GM13977 (cell line): ENCODE measurements around the gene IL3.

ENCODE experiments used
- DNase-seq: peaks from one replicate; pipeline ENCODE4 v3.0.0; 2012; ENCODE audit warnings: low spot score
- in situ Hi-C: fragments of 300-500 bp; cut with MboI; formaldehyde crosslinking; loops from one replicate; pipeline ENCODE4 v1.12.0; 2022; ENCODE audit warnings: low sequenced_read_pairs, low pct_unique_long_range_greater_than_20kb, mixed read lengths, inconsistent platforms; ENCODE audit not compliant: unreplicated experiment
- TF ChIP-seq, protein P1 (sequence below): IDR thresholded peaks from 2 replicates; pipeline ENCODE4 v1.5.1; 2012; ENCODE audit warnings: mild to moderate bottlenecking, control low read depth; ENCODE audit not compliant: insufficient read depth; ENCODE audit errors: extremely low read depth, missing control alignments

Gene IL3

DNA sequence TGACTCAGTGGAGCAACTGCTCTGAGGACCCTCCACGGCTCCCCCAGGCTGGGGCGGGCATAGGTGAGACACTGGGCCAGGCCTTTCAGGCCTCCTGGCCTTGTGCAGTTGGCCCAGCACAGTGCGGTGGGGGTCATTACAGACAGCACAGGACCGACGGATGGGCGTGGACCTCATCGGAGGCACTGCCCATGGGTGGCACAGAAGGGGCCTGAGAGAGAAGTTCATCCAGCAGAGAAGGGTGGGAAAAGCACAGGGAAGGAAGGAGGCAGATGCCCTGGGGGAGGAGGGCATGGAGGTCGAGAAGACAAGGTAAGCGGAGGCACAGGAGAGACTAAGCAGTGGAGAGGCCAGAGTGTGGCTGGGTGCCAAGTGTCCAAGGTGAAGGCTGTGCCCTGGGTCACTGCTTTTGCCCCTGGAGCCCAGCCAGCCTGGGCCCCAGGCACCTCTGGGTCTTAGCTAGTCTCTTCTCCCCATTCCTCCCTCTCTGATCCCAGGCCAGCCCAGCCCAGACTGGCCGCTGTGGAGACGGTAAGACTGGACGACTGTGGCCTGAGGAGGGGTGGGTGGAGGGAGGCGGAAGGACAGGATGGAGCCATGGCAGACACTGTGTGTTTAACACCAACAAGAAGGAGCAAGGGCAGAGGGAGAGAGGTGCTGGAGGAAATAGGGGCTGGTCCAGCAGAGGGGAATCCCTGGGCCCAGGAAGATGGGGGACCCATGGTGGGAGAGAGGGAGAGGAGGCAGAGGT, 5.7 kb downstream of the IL3 start:
- TF ChIP-seq, protein P1, sequence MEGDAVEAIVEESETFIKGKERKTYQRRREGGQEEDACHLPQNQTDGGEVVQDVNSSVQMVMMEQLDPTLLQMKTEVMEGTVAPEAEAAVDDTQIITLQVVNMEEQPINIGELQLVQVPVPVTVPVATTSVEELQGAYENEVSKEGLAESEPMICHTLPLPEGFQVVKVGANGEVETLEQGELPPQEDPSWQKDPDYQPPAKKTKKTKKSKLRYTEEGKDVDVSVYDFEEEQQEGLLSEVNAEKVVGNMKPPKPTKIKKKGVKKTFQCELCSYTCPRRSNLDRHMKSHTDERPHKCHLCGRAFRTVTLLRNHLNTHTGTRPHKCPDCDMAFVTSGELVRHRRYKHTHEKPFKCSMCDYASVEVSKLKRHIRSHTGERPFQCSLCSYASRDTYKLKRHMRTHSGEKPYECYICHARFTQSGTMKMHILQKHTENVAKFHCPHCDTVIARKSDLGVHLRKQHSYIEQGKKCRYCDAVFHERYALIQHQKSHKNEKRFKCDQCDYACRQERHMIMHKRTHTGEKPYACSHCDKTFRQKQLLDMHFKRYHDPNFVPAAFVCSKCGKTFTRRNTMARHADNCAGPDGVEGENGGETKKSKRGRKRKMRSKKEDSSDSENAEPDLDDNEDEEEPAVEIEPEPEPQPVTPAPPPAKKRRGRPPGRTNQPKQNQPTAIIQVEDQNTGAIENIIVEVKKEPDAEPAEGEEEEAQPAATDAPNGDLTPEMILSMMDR = no peak
- in situ Hi-C loops = loop anchor here (10.0 to 25.0 kb wide), 2 partner anchors 69 to 296 kb away; partner anchors contain the start of gene SLC22A5
- DNase-seq = no peak

DNA sequence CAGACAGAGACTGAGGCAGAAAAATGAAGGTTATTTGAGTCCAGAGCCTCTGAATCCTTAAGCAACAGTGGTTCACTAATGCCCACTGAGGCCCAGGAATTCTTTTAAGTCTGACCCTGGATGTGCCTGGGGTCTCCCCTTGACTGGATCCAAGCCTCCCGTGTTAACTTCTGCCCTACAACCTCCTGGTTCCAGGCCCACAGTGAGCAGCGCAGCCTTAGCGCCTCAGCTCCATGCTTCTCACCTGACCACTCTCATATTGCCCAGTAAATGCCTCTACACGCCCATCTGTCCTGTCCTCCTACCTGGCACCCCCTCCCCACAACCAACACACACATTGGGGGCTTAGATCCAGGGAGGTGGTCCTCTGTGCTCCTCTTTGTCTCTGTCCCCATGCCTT, 6.4 kb downstream of the IL3 start:
- in situ Hi-C loops = loop anchor here (10.0 to 25.0 kb wide), 2 partner anchors 68 to 295 kb away; partner anchors contain the start of gene SLC22A5
- DNase-seq = no peak
- TF ChIP-seq, protein P1 = no peak

DNA sequence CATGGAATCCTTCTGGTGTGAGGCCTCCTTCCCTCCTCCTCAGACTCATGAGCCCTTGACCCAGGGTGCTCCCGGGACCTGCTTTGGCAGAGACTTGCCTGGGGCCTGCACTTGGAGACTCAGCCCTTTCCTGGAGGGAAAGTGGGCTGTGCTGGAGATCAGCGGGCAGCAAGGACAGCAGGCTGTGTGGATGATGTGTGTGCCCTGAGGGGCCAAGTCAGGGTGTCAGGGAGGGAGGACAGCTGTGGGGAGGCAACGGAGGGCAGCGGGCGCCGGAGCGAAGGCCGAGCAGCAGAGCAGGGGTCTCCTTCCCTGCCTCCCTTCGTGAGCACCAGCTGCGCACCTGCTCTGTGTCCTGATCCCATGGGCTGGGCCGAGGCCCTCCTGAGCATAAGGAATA, 7.0 kb downstream of the IL3 start:
- DNase-seq = no peak
- in situ Hi-C loops = loop anchor here (10.0 to 25.0 kb wide), 2 partner anchors 67 to 295 kb away; partner anchors contain the start of gene SLC22A5
- TF ChIP-seq, protein P1 = no peak

DNA sequence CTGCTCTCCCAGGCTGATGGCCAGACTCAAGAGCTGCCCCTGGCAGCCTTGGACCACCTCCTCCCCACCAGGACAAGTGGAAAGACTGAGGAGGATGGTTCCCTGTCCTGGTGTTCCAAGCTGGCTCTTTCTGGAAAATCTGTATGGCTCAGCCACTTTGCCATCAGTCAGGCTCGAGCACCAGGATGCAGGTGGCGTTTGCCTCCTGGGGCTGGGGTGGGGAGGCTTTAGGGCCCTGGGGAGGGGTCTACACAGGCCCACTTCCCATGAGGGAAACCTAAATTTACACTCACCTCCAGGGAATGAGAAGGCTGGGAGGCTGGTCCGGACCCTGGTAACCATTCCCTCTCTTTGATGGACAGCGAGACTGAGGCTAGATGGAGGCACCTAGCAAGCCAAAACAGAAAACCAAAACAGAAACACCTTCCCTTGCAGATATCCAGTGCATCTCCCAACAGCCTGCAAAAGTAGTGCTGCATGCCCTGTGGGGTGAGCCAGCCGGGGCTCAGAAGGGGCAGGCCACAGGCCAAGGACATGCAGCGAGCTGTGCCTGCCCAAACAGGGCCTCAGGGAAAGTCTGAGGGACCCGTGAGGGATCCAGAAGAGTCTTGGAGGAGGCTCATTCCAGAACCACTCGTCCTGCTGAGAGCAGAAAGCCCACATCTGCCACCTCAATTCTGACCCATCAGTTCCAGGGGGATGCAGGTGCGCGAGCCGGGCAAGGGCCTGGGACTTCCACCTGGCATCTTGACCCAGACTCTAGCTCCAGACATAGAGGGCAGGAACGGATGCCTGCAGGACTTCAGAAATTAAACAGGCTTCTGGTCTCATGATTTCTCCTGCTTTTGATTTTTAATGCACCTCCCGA, 7.7 kb downstream of the IL3 start:
- TF ChIP-seq, protein P1 = no peak
- no peak for DNase-seq
- in situ Hi-C loops = loop anchor here (10.0 to 25.0 kb wide), 2 partner anchors 67 to 294 kb away; partner anchors contain the start of gene SLC22A5

DNA sequence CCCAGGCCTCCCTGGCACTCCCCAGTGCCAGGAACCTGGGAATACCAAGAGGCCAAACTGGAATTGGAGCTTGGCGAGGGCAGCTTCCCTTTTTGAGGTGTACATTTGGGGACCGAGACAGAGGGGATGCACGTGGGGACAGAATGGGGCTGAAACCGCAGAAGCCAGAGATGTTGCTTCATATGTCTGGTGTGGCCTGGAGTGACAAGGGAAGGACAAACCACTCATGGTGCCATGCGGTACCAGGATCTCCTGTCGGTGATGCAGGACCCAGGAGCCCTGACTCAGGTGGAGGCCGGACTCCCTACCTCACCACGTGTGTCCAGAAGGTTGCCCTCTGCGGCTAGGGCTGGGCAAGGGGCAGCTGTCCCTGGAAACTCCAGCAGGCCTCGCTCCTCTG, 9.1 kb downstream of the IL3 start:
- no peak for DNase-seq
- TF ChIP-seq, protein P1 = no peak
- in situ Hi-C loops = loop anchor here (10.0 to 25.0 kb wide), 2 partner anchors 65 to 293 kb away; partner anchors contain the start of gene SLC22A5

DNA sequence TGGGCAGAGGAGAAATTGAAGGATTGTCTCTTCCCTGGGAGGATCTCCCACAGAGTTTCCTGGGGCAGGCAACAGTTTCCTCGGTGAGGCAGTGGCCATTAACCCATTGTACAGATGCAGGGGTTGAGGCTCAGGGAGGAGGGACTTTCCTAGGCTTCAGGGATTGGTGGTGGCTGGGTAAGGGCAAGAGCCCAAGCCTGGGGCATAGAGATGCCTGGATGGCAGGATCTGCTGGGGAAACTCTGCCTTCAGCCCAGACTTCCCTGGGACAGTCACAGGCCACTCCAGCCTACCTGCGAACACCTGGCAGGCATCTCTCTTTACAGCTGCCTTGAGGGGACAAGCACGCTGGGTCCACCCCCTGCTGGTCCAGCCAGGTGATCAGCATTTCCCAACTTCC, 9.5 kb downstream of the IL3 start:
- TF ChIP-seq, protein P1 = no peak
- DNase-seq = no peak
- in situ Hi-C loops = loop anchor here (10.0 to 25.0 kb wide), 2 partner anchors 65 to 292 kb away; partner anchors contain the start of gene SLC22A5
